Epithelial cell of proximal tubule (primary cell): Measurements from ENCODE around the gene FMO3. TPM values are rescaled to one million over a fixed set of nuclear protein-coding genes. Genes with fewer than 3 reads are reported as not detected.

Source experiments
- DNase-seq: peaks from one replicate; pipeline ENCODE4 v3.0.0-alpha.2; 2011; ENCODE audit warnings: low read depth
- H3K4me3 ChIP-seq: 2 replicates; pipeline ENCODE4 v1.5.1; 2011; ENCODE audit warnings: low read depth, mild to moderate bottlenecking, low read length
- total RNA-seq: library from RNA; depleted of rRNA; stranded (reverse); fragments of >200 nt; gene quantifications from 2 replicates; pipeline ENCODE4 v1.2.3, GENCODE V29; 2015
- TF ChIP-seq, protein P1 (sequence below): conservative IDR thresholded peaks from 2 replicates; pipeline ENCODE4 v1.5.1; 2012; ENCODE audit warnings: low read depth, mild to moderate bottlenecking, low read length

Gene FMO3
- not detected in 2 replicates for total RNA-seq

DNA sequence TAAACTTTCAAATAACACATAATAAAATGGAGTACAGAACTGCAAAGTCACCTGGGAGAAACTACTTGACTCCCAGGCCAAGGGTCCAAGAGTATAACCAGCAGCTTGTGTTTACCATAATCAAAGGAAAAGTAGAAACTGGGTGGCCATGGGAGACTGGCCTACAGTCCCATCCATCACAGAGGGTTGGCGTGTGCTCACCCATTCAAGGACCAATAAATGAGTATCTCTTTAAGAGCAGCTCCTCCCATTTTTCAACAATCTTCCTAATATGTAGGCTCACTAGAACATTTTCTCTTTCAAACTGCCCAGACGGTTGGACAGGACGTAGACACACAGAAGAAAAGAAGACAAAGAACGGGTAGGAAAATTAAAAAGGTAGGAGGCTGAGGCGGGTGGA, at the start of gene FMO3:
Gene FMO3 (plus strand): TSS at position 302 of the 400 bp plus-strand sequence. CDS start 1,754 bp downstream, outside the sequence.
- DNase-seq, result no peak
- no peak within 1 kb of the TSS for H3K4me3 ChIP-seq
- TF ChIP-seq, protein P1, sequence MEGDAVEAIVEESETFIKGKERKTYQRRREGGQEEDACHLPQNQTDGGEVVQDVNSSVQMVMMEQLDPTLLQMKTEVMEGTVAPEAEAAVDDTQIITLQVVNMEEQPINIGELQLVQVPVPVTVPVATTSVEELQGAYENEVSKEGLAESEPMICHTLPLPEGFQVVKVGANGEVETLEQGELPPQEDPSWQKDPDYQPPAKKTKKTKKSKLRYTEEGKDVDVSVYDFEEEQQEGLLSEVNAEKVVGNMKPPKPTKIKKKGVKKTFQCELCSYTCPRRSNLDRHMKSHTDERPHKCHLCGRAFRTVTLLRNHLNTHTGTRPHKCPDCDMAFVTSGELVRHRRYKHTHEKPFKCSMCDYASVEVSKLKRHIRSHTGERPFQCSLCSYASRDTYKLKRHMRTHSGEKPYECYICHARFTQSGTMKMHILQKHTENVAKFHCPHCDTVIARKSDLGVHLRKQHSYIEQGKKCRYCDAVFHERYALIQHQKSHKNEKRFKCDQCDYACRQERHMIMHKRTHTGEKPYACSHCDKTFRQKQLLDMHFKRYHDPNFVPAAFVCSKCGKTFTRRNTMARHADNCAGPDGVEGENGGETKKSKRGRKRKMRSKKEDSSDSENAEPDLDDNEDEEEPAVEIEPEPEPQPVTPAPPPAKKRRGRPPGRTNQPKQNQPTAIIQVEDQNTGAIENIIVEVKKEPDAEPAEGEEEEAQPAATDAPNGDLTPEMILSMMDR, result no peak

DNA sequence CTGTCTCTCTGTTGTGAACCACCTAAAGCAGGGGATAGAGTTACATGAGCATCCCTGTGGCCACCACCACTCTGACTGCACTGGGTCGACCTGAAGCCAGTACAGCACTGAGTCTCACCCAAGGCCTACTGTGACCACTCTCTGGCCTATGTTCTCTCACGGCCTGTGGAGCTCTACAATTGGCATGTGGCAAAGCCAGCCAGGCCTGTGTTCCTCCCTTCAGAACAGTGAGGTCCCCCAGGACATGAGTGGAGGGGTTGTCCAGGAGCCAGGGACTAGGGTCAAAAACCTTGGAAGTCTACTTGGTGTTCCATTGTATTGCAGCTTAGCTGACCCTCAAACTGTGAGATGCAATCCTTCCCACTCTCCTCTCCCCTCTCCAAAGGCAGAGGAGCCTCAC, 42.7 kb upstream of the FMO3 start:
- no peak for DNase-seq
- H3K4me3 ChIP-seq, result no peak overlapping the region
- TF ChIP-seq, protein P1, result no peak

DNA sequence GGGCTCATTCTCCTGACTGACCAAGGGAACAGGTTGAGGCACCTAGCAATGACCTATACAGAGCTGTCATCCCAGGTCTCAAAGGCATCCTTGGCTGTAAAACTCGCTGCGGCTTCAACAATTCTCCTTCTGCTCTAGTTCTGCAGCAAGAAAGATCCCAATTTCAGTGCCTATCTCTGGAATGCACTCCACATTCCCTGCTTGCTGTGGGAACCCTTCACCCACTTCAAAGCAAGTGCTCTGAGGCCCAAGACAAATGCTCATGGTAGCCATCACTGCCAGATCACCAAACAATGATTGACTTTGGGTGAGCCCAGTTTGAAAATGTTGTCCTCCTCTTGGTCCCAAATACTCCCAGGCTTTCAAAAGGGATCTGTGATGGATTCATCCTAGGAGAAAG, 37.7 kb upstream of the FMO3 start:
- DNase-seq, result no peak
- H3K4me3 ChIP-seq, result no peak overlapping the region
- TF ChIP-seq, protein P1, result no peak

DNA sequence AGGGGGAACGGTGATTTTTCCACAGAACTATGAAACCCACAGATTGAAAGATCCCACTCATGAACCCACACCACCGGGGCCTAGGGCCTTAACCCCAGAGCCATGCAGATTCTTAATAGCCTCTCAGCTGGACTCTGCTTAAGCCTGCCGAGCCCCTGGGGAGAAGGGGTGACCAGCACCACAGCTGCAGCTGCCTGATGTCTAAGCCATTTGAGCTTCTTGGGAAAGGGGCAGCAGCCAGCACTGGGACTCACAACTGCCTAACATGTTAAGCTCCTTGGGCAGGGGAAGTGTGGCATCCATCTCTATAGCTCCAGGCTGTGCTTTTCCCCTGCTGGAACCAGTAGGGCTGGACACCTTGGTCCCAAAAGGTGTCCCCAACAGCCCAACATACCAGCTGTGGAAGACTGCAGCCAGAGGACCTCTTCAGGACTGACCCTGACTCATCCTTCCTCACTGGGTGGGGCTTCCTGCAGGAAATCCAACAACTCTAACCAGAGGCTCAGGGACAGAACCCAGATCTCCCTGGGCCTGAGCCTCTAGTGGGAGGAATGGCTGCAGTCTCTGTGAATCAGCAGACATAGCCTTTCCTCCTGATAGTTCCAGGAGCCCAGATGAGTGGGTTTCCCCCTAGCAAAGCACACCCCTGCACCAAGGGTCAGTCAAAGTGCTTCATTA, 34.6 kb upstream of the FMO3 start:
- DNase-seq, result no peak
- TF ChIP-seq, protein P1, result no peak
- H3K4me3 ChIP-seq, result no peak overlapping the region

DNA sequence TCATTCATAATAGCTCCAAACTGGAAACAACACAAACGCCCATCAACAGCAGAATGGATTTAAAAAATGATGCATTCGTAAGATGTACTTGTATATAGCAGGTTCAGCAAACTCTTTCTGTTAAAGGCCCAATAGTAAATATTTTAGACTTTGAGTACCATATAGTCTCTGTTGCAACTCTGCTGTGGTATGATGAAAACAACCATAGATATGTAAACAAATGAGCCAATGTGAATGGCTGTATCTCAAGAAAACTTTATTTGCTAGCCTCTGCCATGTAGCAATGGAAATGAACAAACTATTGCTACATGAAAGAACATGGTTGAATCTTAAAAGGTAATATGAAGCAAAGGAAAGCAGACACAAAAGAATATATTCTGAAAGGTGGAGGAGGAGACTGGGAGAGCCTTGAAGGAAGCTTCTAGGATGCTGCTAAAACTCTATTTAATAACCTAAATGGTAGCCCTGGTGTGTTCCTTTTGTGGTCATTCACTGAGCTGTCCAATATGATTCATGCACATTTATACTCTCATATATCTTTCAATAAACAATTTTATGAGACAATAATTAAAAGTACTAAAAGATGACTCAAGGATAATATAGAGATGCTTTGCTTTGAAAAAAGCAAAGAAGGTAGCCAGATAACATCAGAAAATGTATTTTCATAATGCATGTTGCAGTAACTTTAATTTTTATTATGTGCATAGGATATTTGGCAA, 29.1 kb upstream of the FMO3 start:
- no peak for DNase-seq
- no peak overlapping the region for H3K4me3 ChIP-seq
- TF ChIP-seq, protein P1, result no peak

DNA sequence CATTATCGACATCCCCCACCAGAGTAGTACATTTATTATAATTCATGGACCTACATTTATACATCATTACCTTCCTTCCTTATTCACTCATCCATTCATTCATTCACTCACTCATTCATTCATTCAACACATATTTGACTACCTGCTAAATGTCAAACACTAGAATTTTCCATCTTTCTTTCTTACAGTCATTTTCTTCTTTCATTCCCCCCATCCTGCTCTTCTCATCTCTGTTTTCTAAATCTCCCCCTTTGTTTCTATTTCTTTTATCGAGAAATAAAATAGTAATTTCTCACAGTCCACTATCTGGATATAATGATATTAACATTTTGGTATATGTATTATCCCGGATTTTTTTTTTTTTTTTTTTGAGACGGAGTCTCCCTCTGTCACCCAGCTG, 27.8 kb upstream of the FMO3 start:
- TF ChIP-seq, protein P1, result no peak
- H3K4me3 ChIP-seq, result no peak overlapping the region
- DNase-seq, result no peak
